Measurements from ENCODE around the gene ZHX3. TPM values are rescaled to one million over a fixed set of nuclear protein-coding genes. Genes with fewer than 3 reads are reported as not detected.

ZHX3 gene
- total RNA-seq, 2 donors from 2014 or later, result 6.9 to 9.6 TPM

GRCh38 chr20:41307021-41307420 lies 10.5 kb downstream of the ZHX3 start:
- Mint-ChIP-seq H3K9me3 (no peaks in the 10 kb centered on the region), H3K27me3 (no peaks in the 10 kb centered on the region), H3K27ac (no peak overlapping the region), H3K4me1 (peaks cover 9% of the 10 kb centered on the region), H3K4me3 (no peak overlapping the region), H3K36me3 (ENCODE audit: low read depth) (no peaks in the 10 kb centered on the region)
- no peak for ATAC-seq (replicated peaks)

- Mint-ChIP-seq H3K27me3 (no peaks in the 10 kb centered on the region), H3K4me1 (peaks cover 9% of the 10 kb centered on the region), H3K9me3 (no peaks in the 10 kb centered on the region), H3K27ac (no peak overlapping the region), H3K36me3 (ENCODE audit: low read depth) (no peaks in the 10 kb centered on the region), H3K4me3 (no peak overlapping the region)
- peak; percentile 29 for ATAC-seq (replicated peaks)
Observed at GRCh38 chr20:41306061-41306727, 11.3 kb downstream of the ZHX3 start.

GRCh38 chr20:41304424-41305079 lies 13.0 kb downstream of the ZHX3 start:
- H3K36me3 Mint-ChIP-seq (ENCODE audit: low read depth), result no peaks in the 10 kb centered on the region
- H3K27me3 Mint-ChIP-seq, result no peaks in the 10 kb centered on the region
- H3K9me3 Mint-ChIP-seq, result no peaks in the 10 kb centered on the region
- peaks cover under 1% of the 10 kb centered on the region for H3K4me1 Mint-ChIP-seq
- H3K4me3 Mint-ChIP-seq, result no peak overlapping the region
- no peak for ATAC-seq (replicated peaks)
- no peak overlapping the region for H3K27ac Mint-ChIP-seq

- Mint-ChIP-seq H3K4me1 (no peaks in the 10 kb centered on the region), H3K4me3 (no peak overlapping the region), H3K27ac (no peak overlapping the region), H3K9me3 (no peaks in the 10 kb centered on the region), H3K27me3 (no peaks in the 10 kb centered on the region), H3K36me3 (ENCODE audit: low read depth) (no peaks in the 10 kb centered on the region)
- ATAC-seq (replicated peaks), result no peak
Observed at GRCh38 chr20:41304002-41304401, 13.5 kb downstream of the ZHX3 start.

- ATAC-seq (replicated peaks), result no peak
- Mint-ChIP-seq H3K27ac (no peak overlapping the region), H3K9me3 (no peaks in the 10 kb centered on the region), H3K4me1 (no peaks in the 10 kb centered on the region), H3K27me3 (no peaks in the 10 kb centered on the region), H3K36me3 (ENCODE audit: low read depth) (no peaks in the 10 kb centered on the region), H3K4me3 (no peak overlapping the region)
Observed at GRCh38 chr20:41300886-41301285, 16.6 kb downstream of the ZHX3 start.

GRCh38 chr20:41300383-41300782 lies 17.1 kb downstream of the ZHX3 start:
- H3K27me3 Mint-ChIP-seq, result no peaks in the 10 kb centered on the region
- H3K27ac Mint-ChIP-seq, result no peak overlapping the region
- H3K4me3 Mint-ChIP-seq, result no peak overlapping the region
- H3K36me3 Mint-ChIP-seq (ENCODE audit: low read depth), result no peaks in the 10 kb centered on the region
- no peaks in the 10 kb centered on the region for H3K4me1 Mint-ChIP-seq
- ATAC-seq (replicated peaks), result no peak
- H3K9me3 Mint-ChIP-seq, result no peaks in the 10 kb centered on the region

GRCh38 chr20:41299899-41300298 lies 17.6 kb downstream of the ZHX3 start:
- Mint-ChIP-seq H3K27me3 (no peaks in the 10 kb centered on the region), H3K4me1 (no peaks in the 10 kb centered on the region), H3K9me3 (no peaks in the 10 kb centered on the region), H3K27ac (no peak overlapping the region), H3K4me3 (no peak overlapping the region), H3K36me3 (ENCODE audit: low read depth) (no peaks in the 10 kb centered on the region)
- ATAC-seq (replicated peaks), result no peak

- no peaks in the 10 kb centered on the region for H3K9me3 Mint-ChIP-seq
- H3K27ac Mint-ChIP-seq, result no peak overlapping the region
Observed at GRCh38 chr20:41293269-41294037, 24.1 kb downstream of the ZHX3 start.

GRCh38 chr20:41290804-41291389 lies 26.6 kb downstream of the ZHX3 start:
- Mint-ChIP-seq H3K27me3 (no peaks in the 10 kb centered on the region), H3K9me3 (peaks cover 10% of the 10 kb centered on the region), H3K27ac (no peak overlapping the region), H3K36me3 (ENCODE audit: low read depth) (no peaks in the 10 kb centered on the region), H3K4me3 (no peak overlapping the region), H3K4me1 (no peaks in the 10 kb centered on the region)
- ATAC-seq (replicated peaks), result no peak

More at GRCh38 chr20:41293269-41294037, 24.1 kb downstream of the ZHX3 start:
- no peaks in the 10 kb centered on the region for H3K36me3 Mint-ChIP-seq (ENCODE audit: low read depth)
- no peaks in the 10 kb centered on the region for H3K27me3 Mint-ChIP-seq
- no peak for ATAC-seq (replicated peaks)
- no peak overlapping the region for H3K4me3 Mint-ChIP-seq
- no peaks in the 10 kb centered on the region for H3K4me1 Mint-ChIP-seq

- H3K27me3 Mint-ChIP-seq, result no peaks in the 10 kb centered on the region
- peaks cover 10% of the 10 kb centered on the region for H3K9me3 Mint-ChIP-seq
- ATAC-seq (replicated peaks), result peak; percentile 94
- no peaks in the 10 kb centered on the region for H3K4me1 Mint-ChIP-seq
- H3K27ac Mint-ChIP-seq, result no peak overlapping the region
- H3K36me3 Mint-ChIP-seq (ENCODE audit: low read depth), result no peaks in the 10 kb centered on the region
- H3K4me3 Mint-ChIP-seq, result no peak overlapping the region
Observed at GRCh38 chr20:41287327-41287726, 30.2 kb downstream of the ZHX3 start.

GRCh38 chr20:41286240-41286851 lies 31.2 kb downstream of the ZHX3 start:
- no peaks in the 10 kb centered on the region for H3K4me1 Mint-ChIP-seq

GRCh38 chr20:41279546-41280225 lies 37.8 kb downstream of the ZHX3 start:
- no peak for ATAC-seq (replicated peaks)
- H3K4me1 Mint-ChIP-seq, result no peaks in the 10 kb centered on the region
- no peak overlapping the region for H3K27ac Mint-ChIP-seq
- H3K4me3 Mint-ChIP-seq, result no peak overlapping the region
- no peaks in the 10 kb centered on the region for H3K9me3 Mint-ChIP-seq
- H3K36me3 Mint-ChIP-seq (ENCODE audit: low read depth), result no peaks in the 10 kb centered on the region
- H3K27me3 Mint-ChIP-seq, result no peaks in the 10 kb centered on the region

More at GRCh38 chr20:41286240-41286851, 31.2 kb downstream of the ZHX3 start:
- Mint-ChIP-seq H3K4me3 (no peak overlapping the region), H3K9me3 (peaks cover 10% of the 10 kb centered on the region), H3K36me3 (ENCODE audit: low read depth) (no peaks in the 10 kb centered on the region), H3K27me3 (no peaks in the 10 kb centered on the region), H3K27ac (no peak overlapping the region)
- ATAC-seq (replicated peaks), result no peak

GRCh38 chr20:41278936-41279335 lies 38.6 kb downstream of the ZHX3 start:
- H3K4me1 Mint-ChIP-seq, result no peaks in the 10 kb centered on the region
- no peaks in the 10 kb centered on the region for H3K27me3 Mint-ChIP-seq
- H3K4me3 Mint-ChIP-seq, result no peak overlapping the region
- no peak for ATAC-seq (replicated peaks)
- H3K36me3 Mint-ChIP-seq (ENCODE audit: low read depth), result no peaks in the 10 kb centered on the region
- no peaks in the 10 kb centered on the region for H3K9me3 Mint-ChIP-seq
- no peak overlapping the region for H3K27ac Mint-ChIP-seq

- Mint-ChIP-seq H3K4me1 (no peaks in the 10 kb centered on the region), H3K27ac (no peak overlapping the region), H3K9me3 (no peaks in the 10 kb centered on the region), H3K27me3 (no peaks in the 10 kb centered on the region), H3K4me3 (no peak overlapping the region), H3K36me3 (ENCODE audit: low read depth) (no peaks in the 10 kb centered on the region)
- no peak for ATAC-seq (replicated peaks)
Observed at GRCh38 chr20:41277049-41277448, 40.5 kb downstream of the ZHX3 start.

Data from activated T-helper 17 cell treated with anti-CD3 and anti-CD28 coated beads, Interleukin-2, amount 50 U/mL, for 72 hours (primary cell).